Measurements from ENCODE around the gene ACSM2A.
"Not testable (repeated sequence)": the region's sequence is repeated elsewhere in the genome, so short reads cannot be mapped to it uniquely, and the experiment has no call there.

Gene ACSM2A
- total RNA-seq = 0 reads per million in 2 donors

- not testable (repeated sequence) for DNase-seq
Measured at GRCh38 chr16:20451364-20451763, at the start of gene ACSM2A. ACSM2A (plus strand) TSS chr16:20451521; CDS start chr16:20460115, 8,594 bp downstream.

GRCh38 chr16:20402651-20403050 lies 48.7 kb upstream of the ACSM2A start:
- no peak for DNase-seq

- DNase-seq = no peak
Measured at GRCh38 chr16:20404637-20405036, 46.7 kb upstream of the ACSM2A start, which contains the start of gene PDILT. PDILT (minus strand) TSS chr16:20404737; CDS start chr16:20399300, 5,437 bp downstream.

- DNase-seq = no peak
Measured at GRCh38 chr16:20409398-20410120, 41.8 kb upstream of the ACSM2A start, which contains the start of gene ACSM5. ACSM5 (plus strand) TSS chr16:20409534; CDS start chr16:20411485, 1,951 bp downstream.

- no peak for DNase-seq
Measured at GRCh38 chr16:20410121-20410723, 41.1 kb upstream of the ACSM2A start.

GRCh38 chr16:20411055-20411454 lies 40.3 kb upstream of the ACSM2A start:
- DNase-seq = no peak

- no peak for DNase-seq
Measured at GRCh38 chr16:20415541-20415940, 35.8 kb upstream of the ACSM2A start.

GRCh38 chr16:20419093-20419492 lies 32.2 kb upstream of the ACSM2A start:
- not testable (repeated sequence) for DNase-seq

GRCh38 chr16:20421748-20422147 lies 29.6 kb upstream of the ACSM2A start:
- DNase-seq = not testable (repeated sequence)

- not testable (repeated sequence) for DNase-seq
Measured at GRCh38 chr16:20423772-20424128, 27.6 kb upstream of the ACSM2A start.

GRCh38 chr16:20424129-20424866 lies 27.0 kb upstream of the ACSM2A start:
- no peak for DNase-seq

- DNase-seq = not testable (repeated sequence)
Measured at GRCh38 chr16:20427401-20427797, 23.9 kb upstream of the ACSM2A start.

GRCh38 chr16:20429499-20429898 lies 21.8 kb upstream of the ACSM2A start:
- DNase-seq = not testable (repeated sequence)

GRCh38 chr16:20430480-20430879 lies 20.8 kb upstream of the ACSM2A start:
- not testable (repeated sequence) for DNase-seq

- DNase-seq = no peak
Measured at GRCh38 chr16:20430948-20431347, 20.4 kb upstream of the ACSM2A start.

GRCh38 chr16:20438950-20439349 lies 12.4 kb upstream of the ACSM2A start:
- DNase-seq = not testable (repeated sequence)

- DNase-seq = not testable (repeated sequence)
Measured at GRCh38 chr16:20439820-20440231, 11.5 kb upstream of the ACSM2A start.

- DNase-seq = not testable (repeated sequence)
Measured at GRCh38 chr16:20440731-20441130, 10.6 kb upstream of the ACSM2A start.

GRCh38 chr16:20441191-20441590 lies 10.1 kb upstream of the ACSM2A start:
- no peak for DNase-seq

GRCh38 chr16:20441859-20442258 lies 9.5 kb upstream of the ACSM2A start:
- not testable (repeated sequence) for DNase-seq

GRCh38 chr16:20446652-20447393 lies 4.5 kb upstream of the ACSM2A start:
- not testable (repeated sequence) for DNase-seq

GRCh38 chr16:20453633-20454032 lies 2.3 kb downstream of the ACSM2A start:
- DNase-seq = not testable (repeated sequence)

GRCh38 chr16:20459227-20459626 lies 7.9 kb downstream of the ACSM2A start:
- DNase-seq = not testable (repeated sequence)
